ENCODE data around the gene SAYSD1.
A peak's percentile ranks its signal among the peaks of the same experiment; 100 is the strongest.

Gene SAYSD1

GRCh38 chr6:39061182-39061581 is 53.8 kb downstream of the SAYSD1 start:
- no peak for TF ChIP-seq GATA3 (IDR thresholded peaks at IDR 0.05; ENCODE audit: low read depth, low read length)
- no peak for TF ChIP-seq GATA2 (IDR thresholded peaks at IDR 0.05; ENCODE audit: low read depth, low read length)

- TF ChIP-seq GATA3 (IDR thresholded peaks at IDR 0.05; ENCODE audit: low read depth, low read length) (no peak), GATA2 (IDR thresholded peaks at IDR 0.05; ENCODE audit: low read depth, low read length) (no peak)
Observed at GRCh38 chr6:39060467-39061160, 54.4 kb downstream of the SAYSD1 start.

GRCh38 chr6:39059496-39060310 is 55.3 kb downstream of the SAYSD1 start:
- TF ChIP-seq GATA2 (IDR thresholded peaks at IDR 0.05; ENCODE audit: low read depth, low read length) = peak; percentile 73
- no peak for TF ChIP-seq GATA3 (IDR thresholded peaks at IDR 0.05; ENCODE audit: low read depth, low read length)

GRCh38 chr6:39058471-39059147 is 56.4 kb downstream of the SAYSD1 start:
- TF ChIP-seq GATA2 (IDR thresholded peaks at IDR 0.05; ENCODE audit: low read depth, low read length) (no peak), GATA3 (IDR thresholded peaks at IDR 0.05; ENCODE audit: low read depth, low read length) (no peak)

- TF ChIP-seq GATA2 (IDR thresholded peaks at IDR 0.05; ENCODE audit: low read depth, low read length) = no peak
- no peak for TF ChIP-seq GATA3 (IDR thresholded peaks at IDR 0.05; ENCODE audit: low read depth, low read length)
Observed at GRCh38 chr6:39057251-39058155, 57.5 kb downstream of the SAYSD1 start.

- TF ChIP-seq GATA2 (IDR thresholded peaks at IDR 0.05; ENCODE audit: low read depth, low read length) (no peak), GATA3 (IDR thresholded peaks at IDR 0.05; ENCODE audit: low read depth, low read length) (no peak)
Observed at GRCh38 chr6:39056681-39057080, 58.3 kb downstream of the SAYSD1 start.

GRCh38 chr6:39056191-39056590 is 58.8 kb downstream of the SAYSD1 start:
- TF ChIP-seq GATA2 (IDR thresholded peaks at IDR 0.05; ENCODE audit: low read depth, low read length) = no peak
- TF ChIP-seq GATA3 (IDR thresholded peaks at IDR 0.05; ENCODE audit: low read depth, low read length) = no peak

GRCh38 chr6:39055661-39056060 is 59.3 kb downstream of the SAYSD1 start:
- no peak for TF ChIP-seq GATA2 (IDR thresholded peaks at IDR 0.05; ENCODE audit: low read depth, low read length)
- no peak for TF ChIP-seq GATA3 (IDR thresholded peaks at IDR 0.05; ENCODE audit: low read depth, low read length)

- TF ChIP-seq GATA3 (IDR thresholded peaks at IDR 0.05; ENCODE audit: low read depth, low read length) = no peak
- TF ChIP-seq GATA2 (IDR thresholded peaks at IDR 0.05; ENCODE audit: low read depth, low read length) = no peak
Observed at GRCh38 chr6:39054577-39055142, 60.3 kb downstream of the SAYSD1 start.

Data from SH-SY5Y (cell line).